OCI-LY1 (cell line): ENCODE data around the gene PRMT5.

Source experiments
- EZH2 ChIP-seq: fragments of 200-600 bp; sonication (generic), shearing (Covaris generic); IDR thresholded peaks from 2 replicates; pipeline ENCODE4 v1.8.0; 2017; ENCODE audit warnings: borderline replicate concordance, mixed run types, mild to moderate bottlenecking, antibody characterized with exemption, low read length, moderate library complexity, mixed read lengths
- TF ChIP-seq, protein P1 (sequence below): fragments of 200-600 bp; sonication (generic), shearing (Covaris generic); IDR thresholded peaks from 2 replicates; pipeline ENCODE4 v1.5.1; 2017; ENCODE audit warnings: mild to moderate bottlenecking, antibody characterized with exemption, low read length, moderate library complexity, mixed read lengths

DNA sequence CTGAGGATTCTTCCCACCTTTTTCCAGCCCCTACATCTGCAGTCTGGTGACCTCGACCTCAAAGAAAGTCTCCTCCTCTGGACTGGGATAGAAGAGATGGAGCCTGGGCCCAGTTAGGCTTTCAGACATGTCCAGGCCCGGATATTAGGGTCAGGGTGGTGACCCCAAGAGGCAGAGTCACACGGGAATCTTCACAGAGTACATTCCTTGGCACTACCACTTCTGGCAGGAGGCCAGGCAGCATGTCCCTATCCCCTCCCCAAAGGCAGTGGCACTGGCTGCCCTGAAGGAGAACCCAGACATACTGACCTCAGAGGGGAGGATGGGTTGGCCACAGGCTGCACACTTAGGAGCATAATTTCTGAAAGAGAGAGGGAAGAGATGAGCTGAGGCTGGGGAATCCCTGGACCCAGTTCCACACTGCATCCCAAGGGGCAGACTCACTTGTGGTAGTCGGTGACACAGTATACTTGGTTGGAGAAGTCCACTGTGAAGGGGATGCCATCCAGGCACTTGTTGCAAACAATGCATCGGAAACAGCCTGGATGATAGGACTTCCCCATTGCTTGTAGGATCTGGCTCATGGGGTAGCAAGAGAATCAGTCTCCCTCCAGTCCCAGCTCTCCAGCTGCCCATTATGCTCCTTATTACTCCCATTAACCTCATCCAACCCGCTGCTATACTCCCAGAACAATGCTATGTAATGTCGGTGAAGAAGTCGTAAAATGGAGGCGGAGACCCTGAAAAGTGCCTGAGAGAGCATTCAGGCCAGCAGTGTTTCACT lies 45.5 kb upstream of the PRMT5 start:
- TF ChIP-seq EZH2: no peak
- TF ChIP-seq, protein P1, sequence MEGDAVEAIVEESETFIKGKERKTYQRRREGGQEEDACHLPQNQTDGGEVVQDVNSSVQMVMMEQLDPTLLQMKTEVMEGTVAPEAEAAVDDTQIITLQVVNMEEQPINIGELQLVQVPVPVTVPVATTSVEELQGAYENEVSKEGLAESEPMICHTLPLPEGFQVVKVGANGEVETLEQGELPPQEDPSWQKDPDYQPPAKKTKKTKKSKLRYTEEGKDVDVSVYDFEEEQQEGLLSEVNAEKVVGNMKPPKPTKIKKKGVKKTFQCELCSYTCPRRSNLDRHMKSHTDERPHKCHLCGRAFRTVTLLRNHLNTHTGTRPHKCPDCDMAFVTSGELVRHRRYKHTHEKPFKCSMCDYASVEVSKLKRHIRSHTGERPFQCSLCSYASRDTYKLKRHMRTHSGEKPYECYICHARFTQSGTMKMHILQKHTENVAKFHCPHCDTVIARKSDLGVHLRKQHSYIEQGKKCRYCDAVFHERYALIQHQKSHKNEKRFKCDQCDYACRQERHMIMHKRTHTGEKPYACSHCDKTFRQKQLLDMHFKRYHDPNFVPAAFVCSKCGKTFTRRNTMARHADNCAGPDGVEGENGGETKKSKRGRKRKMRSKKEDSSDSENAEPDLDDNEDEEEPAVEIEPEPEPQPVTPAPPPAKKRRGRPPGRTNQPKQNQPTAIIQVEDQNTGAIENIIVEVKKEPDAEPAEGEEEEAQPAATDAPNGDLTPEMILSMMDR: no peak
